MCF 10A (cell line): ENCODE measurements around the gene MRGPRF. TPM values are rescaled to one million over a fixed set of nuclear protein-coding genes. Genes with fewer than 3 reads are reported as not detected.

ENCODE experiments used
- BruUV-seq: library from RNA; stranded (reverse); fragments of 400-500 nt; replicated peaks from 2 replicates; lab custom pipeline; 2021; lab: Mats Ljungman, UMichigan
- CTCF ChIA-PET: fragments of 300-600 bp; sonication (Branson Sonifier 250); formaldehyde crosslinking; extraction: SDS; loops from one replicate; lab custom pipeline; 2021; ENCODE audit warnings: antibody characterized with exemption, inconsistent platforms; lab: Yijun Ruan, JAX
- POLR2A ChIA-PET: fragments of 300-600, 350-650 bp; sonication (Branson Sonifier 250); formaldehyde crosslinking; extraction: SDS; loops from one replicate; lab custom pipeline; 2020; ENCODE audit warnings: antibody characterized with exemption, inconsistent platforms; lab: Yijun Ruan, JAX
- DNase-seq: peaks from one replicate; pipeline ENCODE4 v3.0.0-alpha.2; 2018; ENCODE audit not compliant: unreplicated experiment
- H3K27ac Mint-ChIP-seq: one replicate; pipeline ENCODE4 v1.8.0; 2022; ENCODE audit warnings: mild to moderate bottlenecking, low read depth, mixed read lengths; ENCODE audit not compliant: unreplicated experiment
- H3K27me3 Mint-ChIP-seq: one replicate; pipeline ENCODE4 v1.8.0; 2022; ENCODE audit warnings: mixed read lengths; ENCODE audit not compliant: insufficient read depth, unreplicated experiment
- H3K36me3 Mint-ChIP-seq: one replicate; pipeline ENCODE4 v1.8.0; 2022; ENCODE audit warnings: mild to moderate bottlenecking, moderate library complexity, mixed read lengths; ENCODE audit not compliant: insufficient read depth, unreplicated experiment
- H3K4me1 Mint-ChIP-seq: one replicate; pipeline ENCODE4 v1.8.0; 2022; ENCODE audit warnings: mixed read lengths; ENCODE audit not compliant: insufficient read depth, unreplicated experiment
- H3K4me3 Mint-ChIP-seq: one replicate; pipeline ENCODE4 v1.8.0; 2022; ENCODE audit warnings: mild to moderate bottlenecking, moderate library complexity, mixed read lengths; ENCODE audit not compliant: unreplicated experiment
- H3K9me3 Mint-ChIP-seq: one replicate; pipeline ENCODE4 v1.8.0; 2022; ENCODE audit warnings: mixed read lengths; ENCODE audit not compliant: unreplicated experiment
- CTCF ChIP-seq: fragments of 200-600 bp; IDR thresholded peaks from one replicate; pipeline ENCODE4 v1.8.0; 2022; ENCODE audit warnings: antibody characterized with exemption, mild to moderate bottlenecking; ENCODE audit not compliant: unreplicated experiment
- intact Hi-C: fragments of 100-400 bp; cut with micrococcal nuclease; formaldehyde crosslinking; loops from 2 replicates; pipeline ENCODE4 v1.14.1; 2022
- total RNA-seq: library from RNA; stranded (reverse); gene quantifications from 2 replicates; pipeline ENCODE4 v1.2.3, GENCODE V29; 2022

Gene MRGPRF
- total RNA-seq, 1 experiment from 2014 or later, result not detected

- intact Hi-C loops, result no loop called here
- no peaks in the 10 kb centered on the region for H3K36me3 Mint-ChIP-seq
- peaks cover 6% of the 10 kb centered on the region for H3K4me1 Mint-ChIP-seq
- H3K9me3 Mint-ChIP-seq, result no peaks in the 10 kb centered on the region
- no peak for DNase-seq
- no peak overlapping the region for H3K27ac Mint-ChIP-seq
- H3K4me3 Mint-ChIP-seq, result peak overlapping the region; percentile 72
- CTCF ChIA-PET, result interaction anchor here (0.6 kb wide), 1 partner anchor 64 kb away, joined by 4 read pairs; no protein-coding TSS in a partner anchor
- no peaks in the 10 kb centered on the region for H3K27me3 Mint-ChIP-seq
- no TSS peak for BruUV-seq
- POLR2A ChIA-PET, result interaction anchor here (0.6 to 1.6 kb wide), 3 partner anchors 142 to 1985 kb away, joined by 3 to 7 read pairs (median 3); partner anchors contain the start of gene LTO1
- TF ChIP-seq CTCF, result no peak
Observed at GRCh38 chr11:69049490-69049867, 36.4 kb upstream of the MRGPRF start.

GRCh38 chr11:69048694-69049489 lies 35.8 kb upstream of the MRGPRF start, which contains the start of gene TPCN2:
Gene TPCN2 (plus strand): TSS chr11:69048932. CDS start chr11:69048998, 66 bp downstream.
- peak within 1 kb of the TSS; percentile 72 for H3K4me3 Mint-ChIP-seq
- DNase-seq, result peak; percentile 93
- BruUV-seq, result no TSS peak
- peak within 1 kb of the TSS; percentile 70 for H3K27ac Mint-ChIP-seq
- H3K36me3 Mint-ChIP-seq, result no peaks in the 10 kb centered on the region
- intact Hi-C loops, result no loop called here
- TF ChIP-seq CTCF, result no peak
- H3K4me1 Mint-ChIP-seq, result peaks cover 6% of the 10 kb centered on the region
- ChIA-PET CTCF (interaction anchor here (0.6 kb wide), 1 partner anchor 65 kb away, joined by 4 read pairs; no protein-coding TSS in a partner anchor), POLR2A (interaction anchor here (0.6 to 1.6 kb wide), 7 partner anchors 142 to 1985 kb away, joined by 3 to 7 read pairs (median 3); partner anchors contain the start of genes LTO1 and TESMIN)
- no peaks in the 10 kb centered on the region for H3K27me3 Mint-ChIP-seq
- H3K9me3 Mint-ChIP-seq, result no peaks in the 10 kb centered on the region

- Mint-ChIP-seq H3K36me3 (no peaks in the 10 kb centered on the region), H3K27ac (peak overlapping the region; percentile 70), H3K27me3 (no peaks in the 10 kb centered on the region), H3K4me3 (peak overlapping the region; percentile 72), H3K9me3 (no peaks in the 10 kb centered on the region), H3K4me1 (peaks cover 6% of the 10 kb centered on the region)
- intact Hi-C loops, result no loop called here
- no peak for DNase-seq
- BruUV-seq, result no TSS peak
- ChIA-PET POLR2A (interaction anchor here (0.8 to 1.6 kb wide), 3 partner anchors 143 to 626 kb away, joined by 3 to 7 read pairs (median 3); partner anchors contain the start of gene LTO1), CTCF (no interaction called here)
- no peak for TF ChIP-seq CTCF
Observed at GRCh38 chr11:69048031-69048693, 35.1 kb upstream of the MRGPRF start.
